BJ (cell line): Measurements from ENCODE around the gene EARS2. TPM values are rescaled to one million over a fixed set of nuclear protein-coding genes. Genes with fewer than 3 reads are reported as not detected.

Source experiments
- CTCF ChIA-PET: fragments of 350-600 bp; formaldehyde crosslinking; extraction: SDS; loops from one replicate; lab custom pipeline; 2021; ENCODE audit warnings: antibody characterized with exemption, inconsistent platforms; lab: Yijun Ruan, JAX
- POLR2A ChIA-PET: fragments of 300-600 bp; sonication (Branson Sonifier 250); formaldehyde crosslinking; extraction: SDS; loops from one replicate; lab custom pipeline; 2021; ENCODE audit warnings: antibody characterized with exemption; lab: Charles Lee
- DNase-seq: peaks from one replicate; pipeline ENCODE4 v3.0.0-alpha.2; 2011; ENCODE audit warnings: low read depth
- H3K27me3 ChIP-seq: 2 replicates; pipeline ENCODE4 v1.6.0; 2011; ENCODE audit warnings: low read length; ENCODE audit not compliant: control insufficient read depth, insufficient read depth
- H3K36me3 ChIP-seq: 2 replicates; pipeline ENCODE4 v1.5.1; 2011; ENCODE audit warnings: low read length; ENCODE audit not compliant: control insufficient read depth, insufficient read depth
- H3K4me3 ChIP-seq: 2 replicates; pipeline ENCODE4 v1.5.1; 2011; ENCODE audit warnings: low read depth, mild to moderate bottlenecking, control low read depth, low read length
- CTCF ChIP-seq: IDR thresholded peaks from 2 replicates; pipeline ENCODE4 v1.5.1; 2011; ENCODE audit warnings: low read depth, mild to moderate bottlenecking, control low read depth, inconsistent platforms, low read length, moderate library complexity; ENCODE audit not compliant: insufficient read depth
- polyA plus RNA-seq: library from polyadenylated mRNA; depleted of rRNA; stranded (reverse); fragments of >200 nt; gene quantifications from 2 replicates; pipeline ENCODE4 v1.2.3, GENCODE V29; 2011

EARS2 gene
- polyA plus RNA-seq, 1 experiment, result 28.8 TPM

GRCh38 chr16:23527961-23528643, 29.0 kb downstream of the EARS2 start:
- TF ChIP-seq CTCF, result no peak
- DNase-seq, result no peak
- POLR2A ChIA-PET, result no interaction called here
- CTCF ChIA-PET, result interaction anchor here (0.9 kb wide), 1 partner anchor 11 kb away, joined by 3 read pairs; no protein-coding TSS in a partner anchor
- no peak overlapping the region for H3K4me3 ChIP-seq
- peaks cover 18% of the 10 kb centered on the region for H3K36me3 ChIP-seq
- H3K27me3 ChIP-seq, result no peaks in the 10 kb centered on the region

- no peak for TF ChIP-seq CTCF
- no peaks in the 10 kb centered on the region for H3K27me3 ChIP-seq
- no peak overlapping the region for H3K4me3 ChIP-seq
- peaks cover 19% of the 10 kb centered on the region for H3K36me3 ChIP-seq
- no peak for DNase-seq
- ChIA-PET CTCF (interaction anchor here (1.1 to 1.3 kb wide), 2 partner anchors 11 to 71 kb away, joined by 4 to 7 read pairs; partner anchors contain the start of gene NDUFAB1), POLR2A (no interaction called here)
These were observed 32.3 kb downstream of the EARS2 start for GRCh38 chr16:23524886-23525285.

GRCh38 chr16:23523876-23524385, 33.2 kb downstream of the EARS2 start:
- no peaks in the 10 kb centered on the region for H3K27me3 ChIP-seq
- no peak for TF ChIP-seq CTCF
- no peak overlapping the region for H3K4me3 ChIP-seq
- no peak for DNase-seq
- CTCF ChIA-PET, result interaction anchor here (1.1 to 1.3 kb wide), 2 partner anchors 10 to 72 kb away, joined by 4 to 7 read pairs; partner anchors contain the start of gene NDUFAB1
- H3K36me3 ChIP-seq, result peaks cover 16% of the 10 kb centered on the region
- POLR2A ChIA-PET, result no interaction called here

GRCh38 chr16:23523321-23523720, 33.8 kb downstream of the EARS2 start:
- Histone ChIP-seq H3K27me3 (no peaks in the 10 kb centered on the region), H3K4me3 (no peak overlapping the region), H3K36me3 (peaks cover 13% of the 10 kb centered on the region)
- ChIA-PET POLR2A (no interaction called here), CTCF (no interaction called here)
- no peak for TF ChIP-seq CTCF
- DNase-seq, result no peak

GRCh38 chr16:23521965-23522364, 35.2 kb downstream of the EARS2 start:
- CTCF ChIA-PET, result interaction anchor here (1.8 kb wide), 1 partner anchor 17 kb away, joined by 5 read pairs; no protein-coding TSS in a partner anchor
- Histone ChIP-seq H3K4me3 (no peak overlapping the region), H3K36me3 (peaks cover 12% of the 10 kb centered on the region), H3K27me3 (no peaks in the 10 kb centered on the region)
- POLR2A ChIA-PET, result no interaction called here
- no peak for DNase-seq
- no peak for TF ChIP-seq CTCF
